ENCODE measurements around the gene AMOT. TPM values are rescaled to one million over a fixed set of nuclear protein-coding genes. Genes with fewer than 3 reads are reported as not detected.

AMOT gene
- total RNA-seq, 4 donors from 2014 or later: 4.8 to 20.4 (median 11.8) TPM

- Histone ChIP-seq H3K27me3 (no peaks in the 10 kb centered on the region), H3K4me1 (no peaks in the 10 kb centered on the region), H3K9me3 (no peaks in the 10 kb centered on the region), H3K27ac (no peak overlapping the region), H3K36me3 (no peaks in the 10 kb centered on the region), H3K4me3 (no peak overlapping the region)
- TF ChIP-seq POLR2AphosphoS5 (IDR thresholded peaks at IDR 0.05): no peak
- no peak for TF ChIP-seq EP300 (IDR thresholded peaks at IDR 0.05)
- TF ChIP-seq POLR2A (IDR thresholded peaks at IDR 0.05): no peak
- TF ChIP-seq CTCF (IDR thresholded peaks at IDR 0.05): no peak
- WGBS: 80% methylated on average over 4 of the region's 4 CpGs
- no peak for DNase-seq (ENCODE audit: low spot score in 2 of 2)
Observed at GRCh38 chrX:112746812-112747595, 93.6 kb downstream of the AMOT start.

- no peak overlapping the region for H3K4me3 ChIP-seq
- 78% methylated on average over 5 of the region's 5 CpGs for WGBS
Observed at GRCh38 chrX:112738347-112739033, 102.1 kb downstream of the AMOT start.

GRCh38 chrX:112736310-112736709, 104.3 kb downstream of the AMOT start:
- no peaks in the 10 kb centered on the region for H3K9me3 ChIP-seq
- no peak overlapping the region for H3K4me3 ChIP-seq
- no peak for DNase-seq (ENCODE audit: low spot score in 2 of 2)
- TF ChIP-seq CTCF (IDR thresholded peaks at IDR 0.05) (no peak), POLR2A (IDR thresholded peaks at IDR 0.05) (no peak), EP300 (IDR thresholded peaks at IDR 0.05) (no peak), POLR2AphosphoS5 (IDR thresholded peaks at IDR 0.05) (no peak)
- no peaks in the 10 kb centered on the region for H3K36me3 ChIP-seq
- no peak overlapping the region for H3K27ac ChIP-seq
- H3K27me3 ChIP-seq: no peaks in the 10 kb centered on the region
- 73% methylated on average over 3 of the region's 3 CpGs for WGBS
- H3K4me1 ChIP-seq: no peaks in the 10 kb centered on the region

More at GRCh38 chrX:112738347-112739033, 102.1 kb downstream of the AMOT start:
- no peak overlapping the region for H3K27ac ChIP-seq
- H3K4me1 ChIP-seq: no peaks in the 10 kb centered on the region
- DNase-seq (ENCODE audit: low spot score in 2 of 2): no peak
- TF ChIP-seq EP300 (IDR thresholded peaks at IDR 0.05) (no peak), POLR2A (IDR thresholded peaks at IDR 0.05) (no peak), POLR2AphosphoS5 (IDR thresholded peaks at IDR 0.05) (no peak), CTCF (IDR thresholded peaks at IDR 0.05) (no peak)
- H3K36me3 ChIP-seq: no peaks in the 10 kb centered on the region
- no peaks in the 10 kb centered on the region for H3K9me3 ChIP-seq
- H3K27me3 ChIP-seq: no peaks in the 10 kb centered on the region

GRCh38 chrX:112735147-112735546, 105.5 kb downstream of the AMOT start:
- H3K9me3 ChIP-seq: no peaks in the 10 kb centered on the region
- H3K27me3 ChIP-seq: no peaks in the 10 kb centered on the region
- WGBS: 69% methylated on average over 2 of the region's 2 CpGs
- no peaks in the 10 kb centered on the region for H3K36me3 ChIP-seq
- no peak for DNase-seq (ENCODE audit: low spot score in 2 of 2)
- TF ChIP-seq POLR2A (IDR thresholded peaks at IDR 0.05) (no peak), POLR2AphosphoS5 (IDR thresholded peaks at IDR 0.05) (no peak), CTCF (IDR thresholded peaks at IDR 0.05) (no peak), EP300 (IDR thresholded peaks at IDR 0.05) (no peak)
- no peaks in the 10 kb centered on the region for H3K4me1 ChIP-seq
- no peak overlapping the region for H3K27ac ChIP-seq
- no peak overlapping the region for H3K4me3 ChIP-seq

- H3K4me1 ChIP-seq: no peaks in the 10 kb centered on the region
- no peak for DNase-seq (ENCODE audit: low spot score in 2 of 2)
- WGBS: 21% methylated on average over 3 of the region's 3 CpGs
- H3K4me3 ChIP-seq: no peak overlapping the region
- TF ChIP-seq POLR2AphosphoS5 (IDR thresholded peaks at IDR 0.05) (no peak), POLR2A (IDR thresholded peaks at IDR 0.05) (no peak), EP300 (IDR thresholded peaks at IDR 0.05) (no peak), CTCF (IDR thresholded peaks at IDR 0.05) (no peak)
- H3K36me3 ChIP-seq: no peaks in the 10 kb centered on the region
- H3K27ac ChIP-seq: no peak overlapping the region
- no peaks in the 10 kb centered on the region for H3K9me3 ChIP-seq
- no peaks in the 10 kb centered on the region for H3K27me3 ChIP-seq
Observed at GRCh38 chrX:112734290-112734689, 106.3 kb downstream of the AMOT start.

All from suprapubic skin (tissue), 4 donors.